Head of caudate nucleus (tissue), 42 donors: Measurements from ENCODE around the gene CDH4.

ENCODE experiments used
- DNase-seq, 42 donors: peaks; one replicate each; pipeline versions ENCODE4 v3.0.0 to v3.0.0-alpha.2; 2020 to 2021; ENCODE audit warnings: mixed read lengths in 7 of 42
- intact Hi-C: fragments of 100-400 bp; cut with DNase I; formaldehyde crosslinking; loops from one replicate; pipeline ENCODE4 v1.15.0; 2022

The CDH4 gene

GRCh38 chr20:61803416-61803914 lies 551.4 kb downstream of the CDH4 start:
- no peak for DNase-seq
- intact Hi-C loops = no loop called here

DNA sequence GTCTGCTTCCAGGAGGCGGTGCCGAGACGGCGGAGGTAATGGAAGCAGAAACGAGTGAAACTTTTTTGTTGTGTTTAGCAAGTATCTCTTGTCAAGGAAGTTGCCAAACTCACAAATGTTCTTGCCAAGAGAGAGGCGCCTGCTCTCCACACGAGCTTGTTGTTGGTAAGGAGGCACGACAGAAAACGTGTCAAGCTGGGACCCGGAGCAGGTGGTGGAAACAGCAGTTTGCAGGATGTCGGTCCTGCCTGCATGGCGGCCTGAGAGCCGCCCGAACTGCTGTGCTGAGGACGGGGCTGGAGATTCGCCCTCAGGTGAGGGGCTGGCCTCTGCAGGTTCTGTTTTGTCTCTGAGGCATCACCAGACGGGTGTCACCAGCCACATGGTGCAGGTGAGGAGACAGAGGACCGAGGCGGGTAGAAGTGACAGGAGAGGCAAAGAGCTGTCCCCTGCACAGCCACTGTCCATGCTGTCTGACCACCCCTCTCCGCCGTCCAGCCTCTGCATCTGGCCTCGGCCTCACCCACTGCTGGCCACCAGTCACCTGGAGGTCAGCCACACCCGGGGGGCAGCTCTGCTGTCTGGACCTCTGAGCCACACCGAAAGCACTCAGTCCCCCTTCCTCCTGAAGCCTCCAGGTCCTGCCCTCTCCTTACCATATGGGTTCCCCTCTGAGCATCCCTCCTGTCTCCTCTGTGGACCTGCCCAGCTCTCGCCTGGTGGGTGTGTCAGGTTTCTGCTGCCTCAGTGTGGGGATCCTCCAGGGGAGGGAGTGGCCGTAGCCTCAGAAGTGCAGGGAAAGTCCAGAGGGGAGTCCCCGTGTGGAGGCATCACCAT lies 552.1 kb downstream of the CDH4 start:
- intact Hi-C loops = no loop called here
- peak in 4 of 42 donors; percentile 16 to 26 (median 22) for DNase-seq

GRCh38 chr20:61804752-61805295 lies 552.8 kb downstream of the CDH4 start:
- intact Hi-C loops = no loop called here
- peak in 1 of 42 donors; percentile 1 for DNase-seq

DNA sequence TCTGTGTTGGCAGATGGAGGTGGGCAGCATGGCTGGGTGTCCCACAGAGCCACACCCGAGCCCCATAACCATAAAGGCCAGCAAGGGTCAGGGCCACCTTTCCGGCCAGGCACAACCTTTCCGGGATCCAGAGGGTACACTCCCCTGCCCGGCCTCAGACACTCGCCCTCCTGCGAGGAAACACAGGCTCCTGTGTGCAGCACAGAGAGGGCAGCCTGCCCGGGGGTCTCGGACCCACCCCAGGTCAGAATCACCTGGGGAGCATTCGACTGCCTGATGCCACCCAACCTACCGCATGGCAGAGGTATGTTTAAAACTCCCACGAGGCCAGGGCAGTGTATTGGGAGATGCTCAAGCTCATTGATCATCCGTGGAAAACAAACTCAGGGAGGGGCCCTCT lies 553.3 kb downstream of the CDH4 start:
- intact Hi-C loops = no loop called here
- DNase-seq = no peak

DNA sequence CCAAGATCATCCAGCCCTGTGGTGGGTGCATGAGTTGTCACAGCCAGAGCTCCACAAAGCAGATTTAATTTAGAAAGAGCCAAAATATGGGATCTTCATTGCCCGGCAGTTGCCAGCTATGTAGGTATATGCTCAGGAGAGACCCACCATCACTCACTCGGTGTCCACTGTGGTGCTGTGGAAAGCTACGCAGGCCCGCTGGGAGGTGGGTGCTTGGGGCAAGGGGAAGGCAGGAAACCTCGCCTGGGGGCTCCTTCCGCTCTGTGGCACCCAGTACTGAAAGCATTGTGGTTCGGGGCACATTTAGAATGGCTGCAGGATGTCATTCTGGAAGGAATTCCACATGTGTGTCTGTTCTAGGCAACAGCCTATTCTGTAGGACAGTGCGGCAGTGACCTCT lies 553.7 kb downstream of the CDH4 start:
- intact Hi-C loops = no loop called here

DNA sequence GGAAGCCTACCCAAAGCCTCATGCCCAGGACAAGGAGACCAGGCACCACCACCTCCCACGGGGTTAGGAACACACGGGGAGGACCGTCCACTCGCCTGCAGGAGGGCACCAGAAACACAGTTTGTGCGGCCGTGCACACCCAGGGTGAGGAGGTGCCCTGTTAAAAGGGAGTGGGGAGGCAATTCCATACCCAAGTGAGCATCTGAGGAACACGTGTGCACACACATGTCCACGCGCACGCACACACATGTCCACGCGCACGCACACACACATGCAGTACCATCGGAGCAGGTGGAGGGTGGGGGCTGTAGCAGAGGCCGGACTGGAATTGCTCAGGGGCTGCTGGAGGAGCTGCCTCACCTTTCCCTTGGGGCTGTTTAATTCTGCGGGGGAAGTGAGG lies 554.3 kb downstream of the CDH4 start:
- no peak for DNase-seq
- intact Hi-C loops = no loop called here

More for the DNA sequence above, 553.7 kb downstream of the CDH4 start:
- DNase-seq = no peak

DNA sequence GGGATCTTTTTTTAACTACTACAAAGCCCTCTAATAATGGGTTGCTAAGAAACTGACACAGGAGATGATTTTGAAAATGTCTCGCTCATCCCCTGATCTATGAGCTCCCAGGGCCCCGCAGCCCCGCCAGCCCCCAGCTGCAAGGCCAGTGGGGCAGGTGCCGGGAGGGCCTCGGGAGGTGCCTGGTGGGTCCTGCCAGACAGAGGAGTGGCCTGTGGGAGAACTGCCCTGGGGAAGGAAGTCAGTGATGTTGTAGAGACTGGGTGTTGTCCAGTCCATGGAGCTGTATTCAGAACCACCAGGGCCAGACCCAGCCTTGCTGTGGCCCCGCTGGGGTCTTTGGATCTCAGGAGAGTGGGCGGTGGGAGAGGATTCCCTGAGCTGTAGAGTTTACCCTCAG lies 554.9 kb downstream of the CDH4 start:
- DNase-seq = no peak
- intact Hi-C loops = no loop called here

DNA sequence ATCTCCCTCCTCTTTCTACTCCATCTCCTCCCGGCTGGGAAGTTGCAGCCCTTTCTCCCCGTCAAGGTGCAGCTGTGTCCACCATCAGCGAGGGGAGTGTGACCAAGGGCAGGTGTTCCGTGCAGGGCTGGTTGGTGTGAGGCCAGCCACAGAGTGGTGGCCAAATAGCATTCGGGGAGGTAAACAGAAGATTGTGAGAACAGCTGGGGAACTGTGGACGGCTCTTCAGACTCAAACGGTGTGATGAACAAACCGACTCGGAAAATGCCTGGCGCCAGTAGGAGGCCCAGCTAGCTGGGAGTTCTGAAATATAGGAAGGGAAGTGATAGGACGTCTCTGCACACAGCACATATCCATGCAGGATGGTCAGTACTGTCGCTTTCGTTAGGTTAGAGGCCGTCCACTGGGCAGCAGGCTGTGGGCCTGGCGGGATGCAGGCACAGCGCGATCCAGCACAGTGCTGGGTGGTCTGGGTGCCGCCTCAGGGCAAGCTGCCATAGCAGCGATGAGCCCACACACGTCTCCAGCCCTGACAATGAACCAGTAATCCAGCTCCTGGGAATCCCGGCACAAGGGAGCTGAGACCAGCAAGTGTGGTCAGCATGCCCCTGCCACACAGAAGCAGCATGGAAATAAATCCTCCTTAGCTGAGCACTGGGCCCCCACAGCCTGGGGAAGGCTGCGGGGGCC lies 555.6 kb downstream of the CDH4 start:
- DNase-seq = no peak
- intact Hi-C loops = no loop called here

DNA sequence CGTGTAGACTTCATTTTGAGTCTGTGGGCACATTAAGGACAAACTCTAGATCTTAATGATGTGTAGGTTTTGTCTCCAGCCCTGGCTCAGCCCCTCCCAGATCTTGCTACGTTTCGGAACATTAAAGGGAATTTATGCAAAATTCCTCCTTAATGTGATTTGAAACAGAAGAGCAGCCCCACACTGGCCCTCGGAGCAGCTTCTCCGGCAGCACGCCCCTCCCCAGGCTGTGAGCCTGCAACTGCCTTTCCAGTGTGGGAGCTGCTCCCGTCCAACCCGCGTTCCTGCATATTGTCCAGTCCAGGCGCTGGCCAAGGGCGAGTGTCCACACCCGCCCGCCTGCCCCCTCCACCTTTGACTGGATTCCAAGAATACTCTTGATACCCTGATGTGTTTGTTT lies 556.4 kb downstream of the CDH4 start:
- peak in 11 of 42 donors; percentile 20 to 55 (median 27) for DNase-seq
- intact Hi-C loops = no loop called here

GRCh38 chr20:61809006-61809770 lies 557.1 kb downstream of the CDH4 start:
- no peak for DNase-seq
- intact Hi-C loops = no loop called here

DNA sequence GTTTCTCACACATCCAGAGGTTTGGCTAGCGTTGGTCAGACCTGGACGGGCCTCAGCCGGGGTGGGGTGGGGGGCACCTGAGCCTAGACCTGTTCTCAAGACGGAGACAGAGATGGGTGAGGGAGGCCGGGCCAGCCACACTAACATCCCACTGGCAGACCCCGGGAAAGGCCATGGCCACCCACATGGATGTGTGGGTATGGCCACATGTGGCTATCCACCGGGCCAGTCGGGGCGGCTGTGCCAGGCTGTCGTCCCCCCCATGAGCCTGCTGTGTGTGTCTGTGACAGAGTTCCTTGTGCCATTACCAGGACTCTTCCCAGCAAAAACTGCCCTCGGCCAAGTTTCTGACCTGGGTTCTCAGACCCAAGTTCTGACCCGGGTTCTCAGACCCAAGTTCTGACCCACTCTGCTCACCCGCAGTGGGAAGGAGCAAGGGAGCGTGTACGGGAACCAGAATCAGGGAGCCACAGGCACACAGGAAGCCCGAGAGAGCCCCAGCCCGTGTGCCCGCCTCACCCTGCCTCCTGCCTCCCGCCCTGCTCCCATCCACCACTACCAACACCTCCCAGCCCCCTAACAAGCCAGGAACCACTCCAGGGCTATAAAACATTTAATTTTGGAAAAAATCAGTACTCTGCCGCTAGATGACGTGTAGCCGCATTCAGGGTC lies 558.1 kb downstream of the CDH4 start:
- intact Hi-C loops = no loop called here
- DNase-seq = no peak

- intact Hi-C loops = no loop called here
- no peak for DNase-seq
Observed at GRCh38 chr20:61810738-61811135, 558.7 kb downstream of the CDH4 start.

DNA sequence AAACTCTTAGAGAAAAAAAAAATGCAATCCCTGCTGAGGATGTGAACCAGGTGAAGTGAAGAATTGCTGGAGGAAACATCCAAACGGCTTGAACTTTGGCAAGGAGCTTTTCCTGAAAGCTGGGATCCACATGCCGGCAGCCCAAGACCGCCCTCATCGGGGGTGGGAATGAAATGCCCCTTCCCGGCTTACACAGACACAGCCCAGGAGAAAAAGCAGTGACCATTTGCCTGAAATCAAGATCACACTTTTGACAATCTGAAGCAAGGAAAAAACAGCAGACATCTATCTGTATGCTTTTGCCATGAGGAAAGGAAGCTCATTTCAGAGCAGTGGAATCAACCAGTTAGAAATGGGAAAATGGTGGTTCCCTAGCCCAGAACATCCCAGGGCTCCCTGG lies 559.1 kb downstream of the CDH4 start:
- intact Hi-C loops = no loop called here

DNA sequence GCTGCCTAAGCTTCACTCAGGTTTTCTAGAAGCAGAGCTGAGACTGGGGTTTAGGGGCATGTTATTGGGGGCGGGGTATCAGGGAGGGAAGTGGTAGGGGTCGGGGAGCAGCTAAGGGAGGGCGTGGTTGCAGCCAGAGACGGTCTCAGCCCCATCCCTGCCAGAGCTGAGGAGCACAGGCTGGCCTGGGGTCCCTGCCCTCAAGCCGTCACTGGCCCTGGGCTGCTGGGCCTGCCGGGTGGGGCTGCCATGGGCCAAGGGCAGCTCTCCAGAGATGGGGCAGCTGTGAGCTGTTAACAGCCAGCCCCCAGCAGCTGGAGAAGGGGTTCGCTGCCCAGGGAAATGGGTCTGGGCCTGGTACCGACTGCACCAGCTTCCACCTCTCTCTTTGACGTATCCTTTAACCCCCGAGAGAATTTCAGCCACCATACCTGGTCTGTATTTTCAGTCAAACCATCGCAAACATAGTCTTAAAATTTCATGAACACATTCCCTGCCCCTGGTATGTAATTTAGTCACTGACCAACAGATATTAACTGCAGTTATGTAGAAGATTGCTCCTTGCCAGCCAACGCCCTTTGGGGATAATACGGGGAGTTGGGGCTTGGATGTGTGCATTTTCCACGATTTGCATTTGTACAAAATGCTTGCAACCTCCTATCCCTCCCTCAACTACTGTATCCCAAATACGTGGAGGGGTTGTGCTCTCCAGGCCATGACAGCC lies 560.2 kb downstream of the CDH4 start:
- DNase-seq = no peak
- intact Hi-C loops = no loop called here

More for the DNA sequence above, 559.1 kb downstream of the CDH4 start:
- DNase-seq = no peak

DNA sequence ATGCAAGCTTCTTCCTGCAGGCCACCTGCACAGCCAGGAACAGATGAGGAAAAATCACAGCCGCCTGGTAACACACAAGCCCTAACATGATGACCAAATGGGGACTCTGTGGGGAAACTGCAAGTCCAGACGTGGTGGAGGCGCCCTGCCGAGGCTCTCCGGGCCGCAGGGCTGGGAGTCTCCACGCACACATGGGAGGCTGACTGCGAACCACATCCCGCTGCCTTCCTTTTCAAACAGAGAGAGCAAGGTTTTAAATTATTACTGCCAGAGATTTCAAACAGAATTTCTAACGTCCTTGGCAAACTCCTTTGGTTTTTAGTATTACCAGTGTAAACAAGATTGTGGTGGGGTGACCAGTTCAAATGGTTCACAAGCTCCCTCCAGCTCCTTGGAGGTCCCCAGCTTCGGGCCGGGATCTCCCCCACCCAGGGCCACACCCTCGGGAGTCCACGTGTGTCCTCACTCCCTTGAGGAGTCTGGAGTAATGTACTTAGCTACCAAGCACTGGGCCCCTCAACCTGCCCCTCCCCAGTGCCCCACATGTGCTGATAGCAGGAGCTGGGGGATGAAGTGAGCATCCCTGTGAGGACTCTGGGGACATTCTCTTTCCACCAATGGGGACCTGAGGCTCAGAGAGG lies 560.9 kb downstream of the CDH4 start:
- intact Hi-C loops = no loop called here
- DNase-seq = no peak

GRCh38 chr20:61813791-61814190 lies 561.7 kb downstream of the CDH4 start:
- DNase-seq = no peak
- intact Hi-C loops = no loop called here

DNA sequence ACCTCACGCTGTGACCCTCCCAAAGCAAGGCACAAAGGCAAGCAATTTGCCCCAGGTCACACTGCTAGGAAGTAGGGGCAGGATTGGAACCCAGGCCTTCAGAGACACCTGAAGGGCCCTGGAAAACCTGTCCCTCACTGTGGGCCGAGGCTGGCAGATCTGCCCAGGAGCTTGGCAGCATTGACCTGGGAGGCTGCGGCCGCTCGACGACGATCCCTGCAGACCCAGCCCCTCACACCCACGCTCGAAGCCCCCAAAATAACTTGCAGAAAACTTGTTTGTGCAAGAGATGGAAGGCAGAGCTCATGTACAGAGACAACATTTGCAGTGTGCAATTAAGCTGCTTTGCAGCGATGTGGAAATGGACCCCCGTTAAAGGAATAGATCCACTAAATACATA lies 562.2 kb downstream of the CDH4 start:
- no peak for DNase-seq

DNA sequence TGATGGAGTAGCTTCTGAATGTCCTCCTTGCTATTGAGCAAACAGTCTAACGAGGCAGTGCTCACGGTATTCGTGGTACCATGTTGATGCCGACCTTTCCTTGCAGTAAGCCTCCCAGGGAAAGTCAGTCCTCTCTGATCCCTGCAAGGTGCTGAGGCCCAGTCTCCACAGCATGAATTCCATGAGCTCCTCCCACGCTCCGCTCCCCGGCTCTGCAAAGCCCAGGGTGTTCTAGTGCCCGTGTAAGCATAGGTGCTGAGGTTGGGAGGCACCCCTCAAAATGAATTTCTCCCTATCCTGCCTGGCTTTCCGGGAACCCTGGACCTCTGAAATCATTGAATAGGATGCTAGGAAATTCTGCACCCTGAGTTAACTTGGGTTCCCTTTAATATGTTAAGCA lies 562.7 kb downstream of the CDH4 start:
- DNase-seq = no peak
- intact Hi-C loops = no loop called here

More for the DNA sequence above, 562.2 kb downstream of the CDH4 start:
- intact Hi-C loops = no loop called here
